SU-DHL-6 (cell line): ENCODE results near the gene NEIL3.

Experiments used
- H2AFZ ChIP-seq: fragments of 200-600 bp; sonication (generic); 2 replicates; pipeline ENCODE4 v1.6.1; 2014; ENCODE audit warnings: low read depth, mild to moderate bottlenecking, moderate library complexity, mixed read lengths, antibody characterized with exemption, low read length; ENCODE audit not compliant: severe bottlenecking
- H3F3A ChIP-seq: fragments of 200-600 bp; shearing (Covaris generic); 2 replicates; pipeline ENCODE4 v1.6.0; 2016; ENCODE audit warnings: antibody characterized with exemption, mild to moderate bottlenecking; ENCODE audit not compliant: insufficient read depth
- H3K27ac ChIP-seq: fragments of 200-600 bp; sonication (generic); 2 replicates; pipeline ENCODE4 v1.5.1; 2016; ENCODE audit warnings: low read depth, mild to moderate bottlenecking, low read length, moderate library complexity, mixed read lengths
- H3K27me3 ChIP-seq: fragments of 200-600 bp; sonication (generic), shearing (Covaris generic); 2 replicates; pipeline ENCODE4 v1.6.0; 2014; ENCODE audit warnings: mild to moderate bottlenecking, low read length
- H3K36me3 ChIP-seq: fragments of 200-600 bp; sonication (generic); 2 replicates; pipeline ENCODE4 v1.6.1; 2014; ENCODE audit warnings: mild to moderate bottlenecking, low read length, mixed read lengths
- H3K4me2 ChIP-seq: fragments of 300-600, 200-600 bp; shearing (Covaris generic), sonication (generic); 2 replicates; pipeline ENCODE4 v1.6.0; 2014; ENCODE audit warnings: low read length, low read depth, mild to moderate bottlenecking; ENCODE audit not compliant: poor library complexity, severe bottlenecking
- H3K4me3 ChIP-seq: fragments of 200-600 bp; sonication (generic); 2 replicates; pipeline ENCODE4 v1.5.1; 2014; ENCODE audit warnings: antibody characterized with exemption, low read length, mild to moderate bottlenecking, mixed read lengths; ENCODE audit not compliant: insufficient read depth, poor library complexity, severe bottlenecking
- H3K79me2 ChIP-seq: fragments of 200-600 bp; sonication (generic); 2 replicates; pipeline ENCODE4 v1.6.1; 2014; ENCODE audit warnings: mild to moderate bottlenecking, low read length, moderate library complexity; ENCODE audit not compliant: insufficient read depth
- H3K9ac ChIP-seq: fragments of 200-600 bp; sonication (generic); 2 replicates; pipeline ENCODE4 v1.7.0; 2014; ENCODE audit warnings: mild to moderate bottlenecking, low read length
- H3K9me2 ChIP-seq: fragments of 200-600 bp; sonication (generic); replicated peaks from 2 replicates; pipeline ENCODE4 v1.6.1; 2014; ENCODE audit warnings: low read length; ENCODE audit not compliant: insufficient read depth
- H3K9me3 ChIP-seq: fragments of 200-600 bp; sonication (generic); 2 replicates; pipeline ENCODE4 v1.6.1; 2014; ENCODE audit warnings: low read length, mixed read lengths; ENCODE audit not compliant: insufficient read depth
- H4K20me1 ChIP-seq: fragments of 200-600 bp; sonication (generic); 2 replicates; pipeline ENCODE4 v1.6.1; 2014; ENCODE audit warnings: low read depth, mild to moderate bottlenecking, antibody characterized with exemption, low read length, moderate library complexity, mixed read lengths
- EZH2phosphoT487 ChIP-seq: fragments of 200-600 bp; sonication (generic), shearing (Covaris generic); conservative IDR thresholded peaks from 2 replicates; pipeline ENCODE4 v1.6.1; 2018; ENCODE audit warnings: mild to moderate bottlenecking, antibody characterized with exemption, low read length, moderate library complexity, mixed read lengths
- TF ChIP-seq, protein P1 (sequence below): fragments of 200-600 bp; sonication (generic); IDR thresholded peaks from one replicate; pipeline ENCODE4 v1.5.1; 2017; ENCODE audit warnings: antibody characterized with exemption, mild to moderate bottlenecking, low read length, moderate library complexity; ENCODE audit not compliant: insufficient read depth, poor library complexity, severe bottlenecking

The NEIL3 gene

DNA sequence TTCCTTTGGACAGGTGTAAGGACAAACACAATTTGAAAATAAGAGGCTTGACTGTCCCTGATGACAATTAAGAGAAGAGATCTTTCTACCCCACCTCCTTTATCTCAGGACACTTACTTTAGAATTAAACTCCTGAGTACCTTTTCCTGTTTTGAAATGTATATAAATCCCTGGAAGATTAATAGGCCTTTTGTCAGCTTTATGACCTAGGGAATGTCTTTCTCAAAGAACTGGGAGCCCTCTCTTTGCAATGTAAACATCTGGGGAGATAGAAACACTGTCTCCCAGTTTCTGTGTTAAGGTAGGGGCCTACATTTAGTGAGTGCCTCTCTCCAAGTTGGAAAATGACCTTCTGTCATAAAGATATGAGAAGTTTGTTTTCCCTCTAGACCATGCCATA lies 100.9 kb downstream of the NEIL3 start:
- Histone ChIP-seq H3K4me2 (no peak overlapping the region), H3K9ac (no peak overlapping the region), H3K4me3 (no peak overlapping the region), H2AFZ (no peak overlapping the region), H4K20me1 (no peaks in the 10 kb centered on the region), H3K27ac (no peak overlapping the region), H3F3A (no peaks in the 10 kb centered on the region), H3K79me2 (no peaks in the 10 kb centered on the region), H3K9me3 (no peaks in the 10 kb centered on the region), H3K27me3 (no peaks in the 10 kb centered on the region), H3K36me3 (no peaks in the 10 kb centered on the region), H3K9me2 (no peaks in the 10 kb centered on the region)
- TF ChIP-seq, protein P1, sequence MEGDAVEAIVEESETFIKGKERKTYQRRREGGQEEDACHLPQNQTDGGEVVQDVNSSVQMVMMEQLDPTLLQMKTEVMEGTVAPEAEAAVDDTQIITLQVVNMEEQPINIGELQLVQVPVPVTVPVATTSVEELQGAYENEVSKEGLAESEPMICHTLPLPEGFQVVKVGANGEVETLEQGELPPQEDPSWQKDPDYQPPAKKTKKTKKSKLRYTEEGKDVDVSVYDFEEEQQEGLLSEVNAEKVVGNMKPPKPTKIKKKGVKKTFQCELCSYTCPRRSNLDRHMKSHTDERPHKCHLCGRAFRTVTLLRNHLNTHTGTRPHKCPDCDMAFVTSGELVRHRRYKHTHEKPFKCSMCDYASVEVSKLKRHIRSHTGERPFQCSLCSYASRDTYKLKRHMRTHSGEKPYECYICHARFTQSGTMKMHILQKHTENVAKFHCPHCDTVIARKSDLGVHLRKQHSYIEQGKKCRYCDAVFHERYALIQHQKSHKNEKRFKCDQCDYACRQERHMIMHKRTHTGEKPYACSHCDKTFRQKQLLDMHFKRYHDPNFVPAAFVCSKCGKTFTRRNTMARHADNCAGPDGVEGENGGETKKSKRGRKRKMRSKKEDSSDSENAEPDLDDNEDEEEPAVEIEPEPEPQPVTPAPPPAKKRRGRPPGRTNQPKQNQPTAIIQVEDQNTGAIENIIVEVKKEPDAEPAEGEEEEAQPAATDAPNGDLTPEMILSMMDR: no peak
- TF ChIP-seq EZH2phosphoT487: no peak

- Histone ChIP-seq H3K9me2 (no peaks in the 10 kb centered on the region), H3K79me2 (no peaks in the 10 kb centered on the region), H3K27ac (no peak overlapping the region), H3K4me2 (no peak overlapping the region), H3K27me3 (no peaks in the 10 kb centered on the region), H3K4me3 (no peak overlapping the region), H4K20me1 (no peaks in the 10 kb centered on the region), H3K9me3 (no peaks in the 10 kb centered on the region), H3K36me3 (no peaks in the 10 kb centered on the region), H3F3A (no peaks in the 10 kb centered on the region), H2AFZ (no peak overlapping the region), H3K9ac (no peak overlapping the region)
- no peak for TF ChIP-seq EZH2phosphoT487
- TF ChIP-seq, protein P1: no peak
Observed at GRCh38 chr4:177411996-177412395, 102.3 kb downstream of the NEIL3 start.
